Nephron progenitor cell (in vitro differentiated cells): Measurements from ENCODE around the gene HOXB3.

Experiments used
- DNase-seq: peaks from one replicate; pipeline ENCODE4 v3.0.0; 2021
- H3K27ac Mint-ChIP-seq: 2 replicates; pipeline ENCODE4 v1.8.0; 2021; ENCODE audit warnings: mild to moderate bottlenecking, moderate library complexity, mixed read lengths
- H3K27me3 Mint-ChIP-seq: 2 replicates; pipeline ENCODE4 v1.8.0; 2021; ENCODE audit warnings: mild to moderate bottlenecking, low read depth, mixed read lengths; ENCODE audit not compliant: poor library complexity
- H3K36me3 Mint-ChIP-seq: 2 replicates; pipeline ENCODE4 v1.8.0; 2021; ENCODE audit warnings: low read depth, mixed read lengths
- H3K4me1 Mint-ChIP-seq: 2 replicates; pipeline ENCODE4 v1.8.0; 2021; ENCODE audit warnings: mixed read lengths
- H3K4me3 Mint-ChIP-seq: 2 replicates; pipeline ENCODE4 v1.8.0; 2021; ENCODE audit warnings: mild to moderate bottlenecking, moderate library complexity, mixed read lengths
- H3K9me3 Mint-ChIP-seq: 2 replicates; pipeline ENCODE4 v1.8.0; 2021; ENCODE audit warnings: mild to moderate bottlenecking, moderate library complexity, mixed read lengths
- CTCF ChIP-seq: fragments of 200-600 bp; sonication (generic); IDR thresholded peaks from 2 replicates; pipeline ENCODE4 v1.5.0; 2021; ENCODE audit warnings: antibody characterized with exemption

Gene HOXB3

DNA sequence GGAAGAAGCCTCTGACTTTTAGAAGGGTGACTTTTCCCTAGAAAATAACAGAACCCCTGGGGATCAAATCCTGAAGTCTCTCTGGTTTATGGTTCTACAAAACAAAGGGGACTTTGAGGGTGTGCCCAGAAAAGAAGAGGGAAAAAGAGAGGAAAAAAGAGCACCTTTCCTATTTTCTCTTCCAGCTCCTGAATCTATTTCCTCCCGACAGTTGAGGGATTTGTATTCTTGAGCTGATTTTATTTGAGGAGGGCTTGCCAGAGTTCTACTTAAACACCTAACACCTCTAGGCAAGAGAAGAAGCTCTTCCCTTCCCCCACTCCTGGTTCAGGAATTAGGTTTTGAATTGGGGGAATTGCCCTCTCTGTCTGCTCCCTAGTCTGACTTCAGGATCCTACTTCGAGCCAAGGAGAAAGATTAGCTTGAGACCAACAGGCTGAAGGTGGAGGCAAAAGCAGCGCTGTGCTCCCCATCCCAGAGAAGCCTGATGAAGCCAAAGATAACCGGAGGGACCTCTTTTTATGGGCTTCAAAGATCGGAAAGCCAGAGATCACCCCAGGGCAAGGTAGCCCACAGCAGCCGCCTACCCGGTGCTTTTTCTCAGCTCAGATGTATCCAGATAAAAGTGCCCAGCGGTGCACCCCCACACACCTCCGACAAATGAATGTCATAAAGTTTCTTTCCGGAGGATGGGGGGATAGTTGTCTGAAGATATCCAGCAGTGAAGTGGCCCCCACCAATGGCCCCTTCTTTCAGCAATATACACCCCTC lies 796 bp downstream of the HOXB3 start:
- peaks cover 10% of the 10 kb centered on the region for H3K4me1 Mint-ChIP-seq
- peaks cover 4% of the 10 kb centered on the region for H3K9me3 Mint-ChIP-seq
- H3K27me3 Mint-ChIP-seq: peaks cover 19% of the 10 kb centered on the region
- H3K4me3 Mint-ChIP-seq: peak overlapping the region; percentile 99
- DNase-seq: no peak
- peak overlapping the region; percentile 100 for H3K27ac Mint-ChIP-seq
- TF ChIP-seq CTCF: no peak
- peaks cover 100% of the 10 kb centered on the region for H3K36me3 Mint-ChIP-seq

- peaks cover 15% of the 10 kb centered on the region for H3K27me3 Mint-ChIP-seq
- peaks cover 17% of the 10 kb centered on the region for H3K4me1 Mint-ChIP-seq
- peaks cover 4% of the 10 kb centered on the region for H3K9me3 Mint-ChIP-seq
- H3K27ac Mint-ChIP-seq: peak overlapping the region; percentile 100
- H3K36me3 Mint-ChIP-seq: peaks cover 100% of the 10 kb centered on the region
- no peak for TF ChIP-seq CTCF
- H3K4me3 Mint-ChIP-seq: peak overlapping the region; percentile 99
- no peak for DNase-seq
Observed at GRCh38 chr17:48588528-48588927, 1.5 kb downstream of the HOXB3 start.

- TF ChIP-seq CTCF: no peak
- Mint-ChIP-seq H3K9me3 (peaks cover 4% of the 10 kb centered on the region), H3K4me3 (peak overlapping the region; percentile 99), H3K4me1 (peaks cover 22% of the 10 kb centered on the region), H3K27me3 (peaks cover 15% of the 10 kb centered on the region), H3K27ac (peak overlapping the region; percentile 100), H3K36me3 (peaks cover 100% of the 10 kb centered on the region)
- DNase-seq: no peak
Observed at GRCh38 chr17:48588074-48588415, 2.0 kb downstream of the HOXB3 start.

GRCh38 chr17:48587276-48588073 lies 2.6 kb downstream of the HOXB3 start:
- Mint-ChIP-seq H3K36me3 (peaks cover 100% of the 10 kb centered on the region), H3K4me1 (peaks cover 28% of the 10 kb centered on the region), H3K4me3 (peak overlapping the region; percentile 99)

GRCh38 chr17:48586355-48587258 lies 3.4 kb downstream of the HOXB3 start:
- TF ChIP-seq CTCF: no peak

More at GRCh38 chr17:48587276-48588073, 2.6 kb downstream of the HOXB3 start:
- Mint-ChIP-seq H3K9me3 (peaks cover 4% of the 10 kb centered on the region), H3K27ac (peak overlapping the region; percentile 100), H3K27me3 (peaks cover 15% of the 10 kb centered on the region)
- DNase-seq: no peak
- TF ChIP-seq CTCF: no peak

More at GRCh38 chr17:48586355-48587258, 3.4 kb downstream of the HOXB3 start:
- H3K4me1 Mint-ChIP-seq: peaks cover 29% of the 10 kb centered on the region
- DNase-seq: no peak
- H3K4me3 Mint-ChIP-seq: peak overlapping the region; percentile 99
- H3K27ac Mint-ChIP-seq: peak overlapping the region; percentile 100
- peaks cover 98% of the 10 kb centered on the region for H3K36me3 Mint-ChIP-seq
- peaks cover 4% of the 10 kb centered on the region for H3K9me3 Mint-ChIP-seq
- peaks cover 15% of the 10 kb centered on the region for H3K27me3 Mint-ChIP-seq
